Panc1 (cell line): Measurements from ENCODE around the gene PLBD2.

Experiments
- CTCF ChIP-seq: fragments of 450-650 bp; IDR thresholded peaks from 2 replicates; pipeline ENCODE4 v1.5.1; 2017; ENCODE audit warnings: mild to moderate bottlenecking
- POLR2AphosphoS5 ChIP-seq: IDR thresholded peaks from 2 replicates; pipeline ENCODE4 v1.6.1; 2012; ENCODE audit warnings: mild to moderate bottlenecking, low read depth, low read length, moderate library complexity
- REST ChIP-seq, 2 experiments: IDR thresholded peaks; 2 replicates each; pipeline ENCODE4 v1.6.1; 2011 to 2012; ENCODE audit warnings: low read depth in 2 of 2, control low read depth in 1 of 2, low read length in 1 of 2, mild to moderate bottlenecking in 1 of 2, moderate library complexity in 1 of 2; ENCODE audit not compliant: insufficient read depth in 1 of 2
- TCF7L2 ChIP-seq: IDR thresholded peaks from 2 replicates; pipeline ENCODE4 v1.6.1; 2011; ENCODE audit warnings: mild to moderate bottlenecking, low read depth, low read length, inconsistent platforms

- TF ChIP-seq CTCF (no peak), POLR2AphosphoS5 (no peak), REST (IDR thresholded peaks at IDR 0.05; ENCODE audit: insufficient read depth in 1 of 2, low read depth in 2 of 2, low read length in 1 of 2) (no peak), TCF7L2 (no peak)
Observed at GRCh38 chr12:113424456-113424855, 66.1 kb downstream of the PLBD2 start.
